ENCODE data around the gene USP5.
A peak's percentile ranks its signal among the peaks of the same experiment; 100 is the strongest.

Gene USP5

DNA sequence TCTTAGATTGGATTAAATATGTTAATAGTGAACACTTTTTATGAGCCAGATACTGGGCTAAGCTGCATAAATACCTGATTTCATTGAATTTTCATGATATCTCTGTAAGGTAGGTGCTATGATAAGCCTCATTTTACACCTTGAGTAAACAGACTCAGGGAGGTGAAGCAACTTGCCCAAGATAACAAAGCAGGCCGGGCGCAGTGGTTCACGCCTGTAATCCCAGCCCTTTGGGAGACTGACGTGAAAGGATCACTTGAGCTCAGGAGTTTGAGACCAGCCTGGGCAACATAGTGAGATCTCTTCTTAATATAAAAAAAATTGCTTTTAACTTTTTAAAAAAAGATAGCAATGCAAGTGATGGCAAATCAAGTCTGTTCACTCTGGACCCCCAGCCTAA lies 9.9 kb upstream of the USP5 start:
- no peak for TF ChIP-seq ZNF274 (IDR thresholded peaks at IDR 0.05; ENCODE audit: low read depth, low read length)
- H3K4me3 ChIP-seq (ENCODE audit: low read length): no peak overlapping the region

DNA sequence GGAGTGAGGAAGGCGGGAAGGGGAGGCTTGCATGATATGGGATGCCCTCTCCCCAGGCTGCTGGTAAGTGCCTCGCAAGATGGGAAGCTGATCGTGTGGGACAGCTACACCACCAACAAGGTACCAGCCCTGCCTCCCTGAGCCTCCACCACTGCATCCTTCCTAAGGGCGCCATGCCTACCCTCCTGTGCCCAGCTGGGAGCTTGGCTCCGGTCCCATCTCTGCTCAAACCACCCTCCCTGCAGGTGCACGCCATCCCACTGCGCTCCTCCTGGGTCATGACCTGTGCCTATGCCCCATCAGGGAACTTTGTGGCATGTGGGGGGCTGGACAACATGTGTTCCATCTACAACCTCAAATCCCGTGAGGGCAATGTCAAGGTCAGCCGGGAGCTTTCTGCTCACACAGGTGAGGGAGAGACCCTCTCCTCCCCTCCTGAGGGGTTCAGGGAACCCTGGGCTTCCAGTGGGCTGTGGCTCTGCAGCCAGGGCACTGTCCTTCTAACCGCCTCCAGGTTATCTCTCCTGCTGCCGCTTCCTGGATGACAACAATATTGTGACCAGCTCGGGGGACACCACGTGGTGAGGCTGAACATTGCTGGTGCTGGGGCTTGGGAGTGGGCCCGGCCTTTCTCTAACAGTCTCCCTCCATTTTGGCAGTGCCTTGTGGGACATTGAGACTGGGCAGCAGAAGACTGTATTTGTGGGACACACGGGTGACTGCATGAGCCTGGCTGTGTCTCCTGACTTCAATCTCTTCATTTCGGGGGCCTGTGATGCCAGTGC lies 8.6 kb upstream of the USP5 start:
- no peak overlapping the region for H3K4me3 ChIP-seq (ENCODE audit: low read length)
- TF ChIP-seq ZNF274 (IDR thresholded peaks at IDR 0.05; ENCODE audit: low read depth, low read length): no peak

- no peak for TF ChIP-seq ZNF274 (IDR thresholded peaks at IDR 0.05; ENCODE audit: low read depth, low read length)
These were observed 6.6 kb upstream of the USP5 start for GRCh38 chr12:6845395-6845794.

DNA sequence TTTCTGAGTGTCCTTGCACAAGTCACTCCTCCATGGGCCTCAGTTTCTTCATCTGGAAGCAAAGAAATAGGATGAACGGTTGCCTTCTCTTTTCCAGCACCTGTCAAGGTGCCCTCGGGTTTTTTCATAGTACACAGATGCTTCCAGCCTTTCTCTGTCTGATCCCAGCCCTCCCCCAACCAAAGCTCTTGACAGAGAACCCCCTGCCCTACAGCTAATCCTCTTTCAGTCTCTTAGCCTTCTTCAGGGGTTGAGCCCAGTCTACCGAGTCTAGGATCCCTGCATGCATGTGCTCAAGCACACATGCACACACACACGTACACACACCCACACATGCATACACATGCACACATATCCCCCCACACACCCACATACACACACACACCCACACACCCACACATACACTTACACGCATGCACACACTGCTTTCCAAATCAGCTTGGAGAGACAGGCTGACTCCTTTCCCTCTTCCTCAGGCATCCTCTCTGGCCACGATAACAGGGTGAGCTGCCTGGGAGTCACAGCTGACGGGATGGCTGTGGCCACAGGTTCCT lies 5.6 kb upstream of the USP5 start:
- TF ChIP-seq ZNF274 (IDR thresholded peaks at IDR 0.05; ENCODE audit: low read depth, low read length): no peak

More at GRCh38 chr12:6845395-6845794, 6.6 kb upstream of the USP5 start:
- H3K4me3 ChIP-seq (ENCODE audit: low read length): no peak overlapping the region

GRCh38 chr12:6847676-6848075 lies 4.3 kb upstream of the USP5 start:
- TF ChIP-seq ZNF274 (IDR thresholded peaks at IDR 0.05; ENCODE audit: low read depth, low read length): no peak
- no peak overlapping the region for H3K4me3 ChIP-seq (ENCODE audit: low read length)

More for the DNA sequence above, 5.6 kb upstream of the USP5 start:
- H3K4me3 ChIP-seq (ENCODE audit: low read length): no peak overlapping the region

DNA sequence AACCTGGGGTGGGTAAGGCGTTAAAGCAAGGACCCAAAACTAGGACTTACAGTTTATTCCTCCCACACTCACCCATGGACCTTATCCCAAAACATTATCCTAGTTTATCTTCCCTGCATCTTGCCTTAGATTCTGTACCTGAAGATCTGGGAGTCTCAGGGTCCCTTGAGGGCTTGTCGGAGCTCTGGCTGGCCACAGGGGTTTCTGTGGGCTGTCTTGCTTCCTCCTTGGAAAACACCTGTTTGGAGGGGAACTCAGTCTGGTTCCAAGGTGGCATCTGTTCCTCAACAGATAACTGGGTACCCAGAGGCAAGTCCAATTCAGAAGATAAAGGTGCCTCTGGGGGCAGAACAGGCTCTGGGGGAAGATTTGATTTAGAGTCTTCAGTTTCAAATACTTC lies 2.5 kb upstream of the USP5 start:
- peak overlapping the region; percentile 88; the same call in 1 of the 2 replicates for H3K4me3 ChIP-seq (ENCODE audit: low read length)

DNA sequence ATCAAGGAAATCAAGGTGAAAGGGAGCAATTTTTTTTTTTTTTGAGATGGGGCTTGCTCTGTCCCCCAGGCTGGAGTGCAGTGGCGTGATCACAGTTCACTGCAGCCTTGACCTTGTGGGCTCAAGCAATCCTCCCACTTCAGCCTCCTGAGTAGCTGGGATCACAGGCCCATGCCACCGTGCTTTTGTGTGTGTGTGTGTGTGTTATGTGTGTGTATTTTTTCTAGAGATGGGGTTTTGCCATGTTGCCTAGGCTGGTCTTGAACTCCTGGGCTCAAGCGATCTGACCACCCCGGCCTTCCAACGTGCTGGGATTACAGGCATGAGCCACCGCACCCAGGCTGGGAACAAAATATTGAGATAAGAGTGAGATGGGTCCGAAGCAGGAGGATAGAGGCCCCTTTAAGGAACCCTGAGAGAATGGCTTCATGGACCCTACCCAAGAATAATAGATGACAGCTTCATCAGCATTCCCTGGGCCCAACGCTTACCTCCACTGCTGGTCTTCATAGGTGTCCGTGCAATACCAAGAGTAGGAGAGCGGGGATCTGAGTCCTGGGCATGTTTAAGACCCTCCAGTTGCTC lies 1.9 kb upstream of the USP5 start:
- peak overlapping the region; percentile 88 for H3K4me3 ChIP-seq (ENCODE audit: low read length)
- TF ChIP-seq ZNF274 (IDR thresholded peaks at IDR 0.05; ENCODE audit: low read depth, low read length): no peak

More for the DNA sequence above, 2.5 kb upstream of the USP5 start:
- no peak for TF ChIP-seq ZNF274 (IDR thresholded peaks at IDR 0.05; ENCODE audit: low read depth, low read length)

DNA sequence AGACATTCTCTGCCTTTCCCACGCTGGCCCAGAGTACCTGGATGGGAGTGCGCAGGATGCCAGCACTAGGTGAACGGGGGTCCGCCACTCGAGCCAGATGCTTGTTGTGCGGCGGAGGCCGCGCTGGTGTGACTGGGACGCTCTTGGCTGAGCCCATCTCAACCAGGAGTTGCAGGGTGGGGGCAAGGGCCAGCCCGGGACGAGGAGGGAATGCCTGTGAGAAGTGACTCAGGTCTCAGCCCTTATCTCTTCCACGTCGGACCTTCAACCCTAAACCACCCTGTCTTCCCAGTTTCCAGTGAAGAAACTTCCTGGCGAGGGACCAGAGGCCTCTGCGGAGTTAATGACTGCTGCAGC lies 1.2 kb upstream of the USP5 start:
- H3K4me3 ChIP-seq (ENCODE audit: low read length): peak overlapping the region; percentile 88
- TF ChIP-seq ZNF274 (IDR thresholded peaks at IDR 0.05; ENCODE audit: low read depth, low read length): no peak

DNA sequence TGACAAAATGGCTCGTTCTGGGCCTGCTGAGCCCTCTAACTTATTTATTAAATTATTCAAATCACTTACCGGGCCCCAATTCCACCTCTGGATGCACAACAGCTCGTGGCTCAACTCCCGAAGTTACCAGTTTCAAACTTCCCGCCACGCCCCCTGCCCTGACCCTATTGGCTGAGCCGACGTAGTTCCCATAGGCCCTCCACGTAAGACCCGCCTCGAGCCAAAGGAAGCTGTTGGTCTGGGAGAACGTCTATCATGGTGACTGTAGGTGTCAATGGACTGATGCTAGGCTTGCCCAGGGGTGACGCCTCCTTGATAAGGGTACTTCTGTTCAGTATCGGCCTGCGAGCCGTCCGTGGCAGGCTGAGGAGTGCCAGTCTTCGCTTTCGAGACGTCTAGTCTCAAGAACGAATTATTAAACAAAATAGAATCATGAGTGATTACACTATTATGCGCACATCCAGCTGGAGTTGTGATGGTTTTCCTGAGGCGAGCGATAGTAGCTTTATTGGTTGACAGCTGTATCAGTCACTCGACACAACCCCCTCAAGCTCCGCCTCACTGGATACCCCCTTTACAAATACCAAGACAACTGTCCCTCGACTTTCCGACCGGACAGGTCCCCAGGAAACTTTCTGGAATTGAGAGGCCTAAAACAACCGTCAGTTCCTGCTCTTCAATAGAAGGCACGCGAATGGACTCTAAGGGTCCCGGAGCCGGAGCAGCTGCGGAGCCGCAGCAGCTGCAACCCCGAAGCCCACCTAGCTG lies 613 bp upstream of the USP5 start, which contains the start of gene CDCA3:
CDCA3 (minus strand) TSS at position 134 of the 768 bp plus-strand sequence. CDS start 334 bp downstream, outside the sequence.
- peak within 1 kb of the TSS; percentile 88 for H3K4me3 ChIP-seq (ENCODE audit: low read length)
- TF ChIP-seq ZNF274 (IDR thresholded peaks at IDR 0.05; ENCODE audit: low read depth, low read length): no peak

DNA sequence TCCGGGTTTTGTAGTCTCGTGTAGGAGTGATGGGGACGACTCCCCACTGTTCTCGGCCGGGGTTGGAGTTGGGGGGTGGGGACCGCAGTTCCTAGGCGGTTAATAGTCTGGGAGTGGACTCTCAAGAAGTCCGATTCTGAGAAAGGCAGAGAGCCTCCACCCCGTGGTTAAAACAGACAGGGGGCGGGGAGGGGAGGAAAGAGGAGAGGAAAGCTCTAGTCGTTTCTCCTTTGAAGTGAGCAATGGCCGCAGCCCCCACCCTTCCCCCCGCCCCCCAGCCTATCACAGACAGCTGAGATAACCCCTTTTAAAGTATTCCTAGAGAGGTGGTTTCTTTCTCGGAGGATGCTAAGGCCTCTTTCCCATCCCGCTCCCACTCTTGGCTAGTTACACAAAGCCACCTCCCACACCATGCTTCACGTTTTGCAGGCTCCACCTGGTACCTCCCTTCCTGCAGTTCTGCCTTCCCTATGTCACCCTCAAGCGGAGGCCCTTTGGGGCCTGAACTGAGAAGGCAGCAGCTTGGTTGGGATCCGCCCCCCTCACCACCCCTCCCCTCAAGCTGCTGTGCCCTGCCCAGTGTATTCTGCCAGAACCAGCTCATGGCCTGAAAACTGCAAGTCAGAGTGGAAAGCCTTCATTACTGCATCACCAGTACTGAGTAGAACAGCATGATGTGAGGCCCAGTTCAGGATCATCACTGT lies 853 bp downstream of the USP5 start:
- no peak for TF ChIP-seq ZNF274 (IDR thresholded peaks at IDR 0.05; ENCODE audit: low read depth, low read length)
- peak overlapping the region; percentile 65 for H3K4me3 ChIP-seq (ENCODE audit: low read length)

DNA sequence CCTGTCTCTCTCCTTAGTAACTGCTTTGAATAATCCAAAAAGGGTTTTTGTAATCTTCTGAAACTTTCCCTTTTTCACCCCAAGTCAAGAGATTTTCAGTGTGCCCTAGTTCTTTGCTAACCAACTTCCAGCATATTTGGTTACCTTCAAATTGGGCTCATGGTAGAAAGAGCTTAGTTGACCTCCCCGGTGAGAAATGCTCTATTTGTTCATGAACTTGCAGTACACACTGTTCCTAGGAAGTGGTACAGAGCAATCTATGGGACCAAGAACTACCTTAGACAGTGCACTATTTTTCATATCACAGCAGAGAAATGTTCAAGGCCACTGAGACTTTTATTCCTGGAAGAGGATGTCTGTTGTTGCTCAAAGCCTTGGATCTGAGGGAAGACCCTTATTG lies 1.7 kb downstream of the USP5 start:
- no peak for TF ChIP-seq ZNF274 (IDR thresholded peaks at IDR 0.05; ENCODE audit: low read depth, low read length)
- no peak overlapping the region; the same call in 1 of the 2 replicates for H3K4me3 ChIP-seq (ENCODE audit: low read length)

DNA sequence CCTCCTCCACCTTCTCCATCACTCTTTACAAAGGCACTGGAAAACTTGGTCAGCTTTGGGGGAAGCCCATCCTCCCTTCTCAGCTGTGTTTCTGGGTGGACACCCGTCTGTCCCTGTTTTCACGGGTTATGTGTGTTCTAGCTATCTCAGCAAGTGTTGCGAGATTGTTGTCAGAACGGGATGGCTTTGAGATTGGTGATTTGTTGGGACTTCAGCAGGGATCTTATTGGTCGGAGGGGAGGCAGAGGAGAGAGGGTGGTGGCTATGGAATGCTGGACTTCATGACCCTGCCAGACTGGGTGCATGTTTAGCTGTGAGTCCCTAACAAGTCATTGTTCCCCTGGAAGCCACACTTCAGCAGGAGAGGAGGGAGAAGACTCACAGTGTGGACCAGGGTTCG lies 2.1 kb downstream of the USP5 start:
- no peak overlapping the region for H3K4me3 ChIP-seq (ENCODE audit: low read length)
- no peak for TF ChIP-seq ZNF274 (IDR thresholded peaks at IDR 0.05; ENCODE audit: low read depth, low read length)

- no peak overlapping the region for H3K4me3 ChIP-seq (ENCODE audit: low read length)
- TF ChIP-seq ZNF274 (IDR thresholded peaks at IDR 0.05; ENCODE audit: low read depth, low read length): no peak
These were observed 3.4 kb downstream of the USP5 start for GRCh38 chr12:6855322-6855721.

- no peak overlapping the region for H3K4me3 ChIP-seq (ENCODE audit: low read length)
- TF ChIP-seq ZNF274 (IDR thresholded peaks at IDR 0.05; ENCODE audit: low read depth, low read length): no peak
These were observed 6.8 kb downstream of the USP5 start for GRCh38 chr12:6858799-6859198.
